HG02571 (cell line): ENCODE data around the gene BCL2L11.
A peak's percentile ranks its signal among the peaks of the same experiment; 100 is the strongest.

Experiments
- ATAC-seq: cut with Tn5 transposase; IDR thresholded peaks from one replicate; pipeline ENCODE4 v1.9.1; 2021; ENCODE audit warnings: mild to moderate bottlenecking, moderate library complexity; ENCODE audit not compliant: unreplicated experiment

BCL2L11 gene

GRCh38 chr2:111117598-111118480 is 2.9 kb upstream of the BCL2L11 start:
- no peak for ATAC-seq

GRCh38 chr2:111118481-111118980 is 2.2 kb upstream of the BCL2L11 start:
- ATAC-seq = no peak

GRCh38 chr2:111118981-111119821 is 1.5 kb upstream of the BCL2L11 start:
- ATAC-seq = no peak

- peak; percentile 2 for ATAC-seq
Observed at GRCh38 chr2:111119822-111120252, 877 bp upstream of the BCL2L11 start.

- ATAC-seq = no peak
Observed at GRCh38 chr2:111121028-111121827, 514 bp downstream of the BCL2L11 start.

- ATAC-seq = peak; percentile 46
Observed at GRCh38 chr2:111121828-111122630, 1.3 kb downstream of the BCL2L11 start.

- no peak for ATAC-seq
Observed at GRCh38 chr2:111122631-111123421, 2.1 kb downstream of the BCL2L11 start.

- ATAC-seq = no peak
Observed at GRCh38 chr2:111123751-111124150, 3.0 kb downstream of the BCL2L11 start.

- ATAC-seq = no peak
Observed at GRCh38 chr2:111126581-111126980, 5.9 kb downstream of the BCL2L11 start.

GRCh38 chr2:111127351-111127750 is 6.6 kb downstream of the BCL2L11 start:
- no peak for ATAC-seq

GRCh38 chr2:111128096-111128495 is 7.4 kb downstream of the BCL2L11 start:
- no peak for ATAC-seq

GRCh38 chr2:111133603-111134002 is 12.9 kb downstream of the BCL2L11 start:
- ATAC-seq = no peak

- ATAC-seq = no peak
Observed at GRCh38 chr2:111134055-111134454, 13.3 kb downstream of the BCL2L11 start.

GRCh38 chr2:111135237-111135909 is 14.7 kb downstream of the BCL2L11 start:
- no peak for ATAC-seq

- no peak for ATAC-seq
Observed at GRCh38 chr2:111135910-111136297, 15.2 kb downstream of the BCL2L11 start.

GRCh38 chr2:111138839-111139238 is 18.1 kb downstream of the BCL2L11 start:
- no peak for ATAC-seq

- ATAC-seq = no peak
Observed at GRCh38 chr2:111139637-111140317, 19.1 kb downstream of the BCL2L11 start.

GRCh38 chr2:111140815-111141214 is 20.1 kb downstream of the BCL2L11 start:
- ATAC-seq = no peak
